CD4-positive, alpha-beta memory T cell (primary cell): Measurements from ENCODE around the gene HSD17B14. TPM values are rescaled to one million over a fixed set of nuclear protein-coding genes. Genes with fewer than 3 reads are reported as not detected.
"Not testable (repeated sequence)": the region's sequence is repeated elsewhere in the genome, so short reads cannot be mapped to it uniquely, and the experiment has no call there.

Experiments used
- CTCF ChIA-PET: fragments of 350-600 bp; sonication (Branson Sonifier 250); formaldehyde crosslinking; loops from one replicate; lab custom pipeline; 2021; ENCODE audit warnings: inconsistent platforms; ENCODE audit not compliant: partially characterized antibody; lab: Charles Lee
- POLR2A ChIA-PET: fragments of 350-600 bp; sonication (Branson Sonifier 250); formaldehyde crosslinking; loops from one replicate; lab custom pipeline; 2021; ENCODE audit not compliant: partially characterized antibody; lab: Charles Lee
- DNase-seq, 5 donors: peaks; one replicate each; pipeline versions ENCODE4 v3.0.0 to v3.0.0-alpha.2; 2020 to 2022; ENCODE audit warnings: mixed read lengths in 1 of 5
- H3K27ac ChIP-seq: one replicate; pipeline ENCODE4 v1.7.0; 2013; ENCODE audit warnings: low read depth, low read length
- H3K27me3 ChIP-seq: 2 replicates; pipeline ENCODE4 v1.7.0; 2013; ENCODE audit warnings: mild to moderate bottlenecking, low read length, moderate library complexity; ENCODE audit not compliant: insufficient read depth
- H3K36me3 ChIP-seq: 2 replicates; pipeline ENCODE4 v1.7.0; 2013; ENCODE audit warnings: mild to moderate bottlenecking, low read length, moderate library complexity; ENCODE audit not compliant: insufficient read depth
- H3K4me1 ChIP-seq: 2 replicates; pipeline ENCODE4 v1.7.0; 2013; ENCODE audit warnings: mild to moderate bottlenecking, low read length, moderate library complexity; ENCODE audit not compliant: insufficient read depth
- H3K4me3 ChIP-seq, 2 donors: one replicate each; pipeline ENCODE4 v1.7.0; 2013; ENCODE audit warnings: low read length in 2 of 2, mild to moderate bottlenecking in 1 of 2
- H3K9me3 ChIP-seq, 2 donors: one replicate each; pipeline ENCODE4 v1.7.0; 2013; ENCODE audit warnings: low read length in 2 of 2, control low read depth in 1 of 2; ENCODE audit not compliant: control insufficient read depth in 1 of 2
- H3K27ac Mint-ChIP-seq, 7 donors: one replicate each; pipeline ENCODE4 v1.8.0; 2020 to 2021; ENCODE audit warnings: mixed read lengths in 7 of 7, mild to moderate bottlenecking in 6 of 7, inconsistent platforms in 3 of 7, moderate library complexity in 3 of 7
- H3K27me3 Mint-ChIP-seq, 2 donors: one replicate each; pipeline ENCODE4 v1.8.0; 2020 to 2021; ENCODE audit warnings: mixed read lengths in 2 of 2
- H3K36me3 Mint-ChIP-seq, 2 donors: one replicate each; pipeline ENCODE4 v1.8.0; 2020 to 2021; ENCODE audit warnings: mixed read lengths in 2 of 2, inconsistent platforms in 1 of 2, mild to moderate bottlenecking in 1 of 2
- H3K4me1 Mint-ChIP-seq, 4 donors: one replicate each; pipeline ENCODE4 v1.8.0; 2020 to 2021; ENCODE audit warnings: mixed read lengths in 4 of 4, mild to moderate bottlenecking in 1 of 4
- H3K4me3 Mint-ChIP-seq, 8 donors: one replicate each; pipeline ENCODE4 v1.8.0; 2020 to 2021; ENCODE audit warnings: mixed read lengths in 8 of 8, mild to moderate bottlenecking in 7 of 8, moderate library complexity in 6 of 8, inconsistent platforms in 3 of 8
- H3K9me3 Mint-ChIP-seq, 8 donors: one replicate each; pipeline ENCODE4 v1.8.0; 2020 to 2021; ENCODE audit warnings: mixed read lengths in 8 of 8, mild to moderate bottlenecking in 5 of 8, inconsistent platforms in 3 of 8, moderate library complexity in 1 of 8
- intact Hi-C: fragments of 100-400 bp; cut with micrococcal nuclease; formaldehyde crosslinking; loops from one replicate; pipeline ENCODE4 v1.15.1; 2023
- polyA plus RNA-seq, 2 donors: library from polyadenylated mRNA; unstranded; fragments of 300-500 nt; fragmentation: Illumina TruSeq; gene quantifications; one replicate each; pipeline ENCODE4 v1.2.3, GENCODE V29; 2021
- total RNA-seq, 2 experiments: library from RNA; stranded (reverse); gene quantifications; one replicate each; pipeline ENCODE4 v1.2.3, GENCODE V29; 2021

Gene HSD17B14
- total and polyA plus RNA-seq, 4 experiments from 2014 or later = 0.32 to 1.1 (median 0.55) TPM

GRCh38 chr19:48856921-48857320 lies 20.6 kb upstream of the HSD17B14 start:
- CTCF ChIA-PET = interaction anchor here (0.8 kb wide), 1 partner anchor 114 kb away, joined by 3 read pairs; no protein-coding TSS in a partner anchor

DNA sequence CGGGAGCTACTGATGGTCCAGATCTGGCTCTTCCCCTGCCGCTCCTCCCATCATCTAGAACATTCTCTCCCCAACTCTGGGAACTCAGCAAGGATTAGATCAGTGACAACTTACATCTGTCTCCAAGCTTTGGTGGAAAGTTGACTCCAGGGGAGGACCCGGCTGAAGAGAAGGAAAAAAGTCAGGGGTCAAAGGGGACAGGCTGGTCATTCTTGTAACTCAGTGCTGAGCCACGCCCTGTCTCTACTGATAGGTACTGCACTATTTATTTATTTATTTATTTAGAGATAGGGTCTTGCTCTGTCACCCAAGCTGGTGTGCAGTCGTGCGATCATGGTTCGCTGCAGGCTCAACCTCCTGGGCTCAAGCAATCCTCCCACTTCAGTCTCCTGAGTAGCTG lies 17.8 kb upstream of the HSD17B14 start:
- no peak overlapping the region for H3K4me3 Mint-ChIP-seq
- no peaks in the 10 kb centered on the region for H3K36me3 Mint-ChIP-seq
- intact Hi-C loops = loop anchor here (10.0 kb wide), 1 partner anchor 51 kb away; the partner anchor contains the start of gene NUCB1
- Histone ChIP-seq H3K9me3 (no peaks in the 10 kb centered on the region), H3K4me3 (no peak overlapping the region), H3K36me3 (no peaks in the 10 kb centered on the region), H3K4me1 (peaks cover 7% of the 10 kb centered on the region), H3K27me3 (no peaks in the 10 kb centered on the region), H3K27ac (no peak overlapping the region)
- H3K4me1 Mint-ChIP-seq = peaks cover under 1 to 6% (median 1%) of the 10 kb centered on the region in 4 donors
- no peak overlapping the region for H3K27ac Mint-ChIP-seq
- H3K27me3 Mint-ChIP-seq = no peaks in the 10 kb centered on the region
- DNase-seq = no peak
- ChIA-PET POLR2A (no interaction called here), CTCF (interaction anchor here (0.9 to 3.4 kb wide), 2 partner anchors 11 to 66 kb away, joined by 3 to 13 read pairs; no protein-coding TSS in a partner anchor)
- no peaks in the 10 kb centered on the region for H3K9me3 Mint-ChIP-seq

More at GRCh38 chr19:48856921-48857320, 20.6 kb upstream of the HSD17B14 start:
- Mint-ChIP-seq H3K27me3 (no peaks in the 10 kb centered on the region), H3K27ac (no peak overlapping the region), H3K9me3 (no peaks in the 10 kb centered on the region), H3K4me1 (peaks cover 2 to 10% (median 6%) of the 10 kb centered on the region in 4 donors), H3K36me3 (no peaks in the 10 kb centered on the region), H3K4me3 (no peak overlapping the region)
- DNase-seq = no peak
- Histone ChIP-seq H3K27me3 (no peaks in the 10 kb centered on the region), H3K27ac (no peak overlapping the region), H3K36me3 (no peaks in the 10 kb centered on the region), H3K9me3 (no peaks in the 10 kb centered on the region), H3K4me1 (peaks cover 14% of the 10 kb centered on the region), H3K4me3 (no peak overlapping the region)
- intact Hi-C loops = loop anchor here (10.0 kb wide), 1 partner anchor 48 kb away; the partner anchor contains the start of gene NUCB1
- POLR2A ChIA-PET = no interaction called here

- Histone ChIP-seq H3K4me3 (no peak overlapping the region), H3K9me3 (no peaks in the 10 kb centered on the region), H3K4me1 (peaks cover 1% of the 10 kb centered on the region), H3K36me3 (no peaks in the 10 kb centered on the region), H3K27me3 (no peaks in the 10 kb centered on the region), H3K27ac (no peak overlapping the region)
- Mint-ChIP-seq H3K9me3 (no peaks in the 10 kb centered on the region), H3K27me3 (no peaks in the 10 kb centered on the region), H3K4me1 (peaks cover 0 to under 1% (median 0%) of the 10 kb centered on the region in 4 donors), H3K27ac (no peak overlapping the region), H3K4me3 (no peak overlapping the region), H3K36me3 (no peaks in the 10 kb centered on the region)
- intact Hi-C loops = loop anchor here (10.0 kb wide), 1 partner anchor 51 kb away; the partner anchor contains the start of gene NUCB1
- DNase-seq = no peak
- POLR2A ChIA-PET = no interaction called here
- CTCF ChIA-PET = interaction anchor here (0.9 to 3.4 kb wide), 4 partner anchors 10 to 146 kb away, joined by 3 to 13 read pairs (median 3); no protein-coding TSS in a partner anchor
Observed at GRCh38 chr19:48853483-48853882, 17.2 kb upstream of the HSD17B14 start.

GRCh38 chr19:48852292-48852691 lies 16.0 kb upstream of the HSD17B14 start:
- Mint-ChIP-seq H3K9me3 (no peaks in the 10 kb centered on the region), H3K27ac (no peak overlapping the region), H3K27me3 (no peaks in the 10 kb centered on the region), H3K36me3 (no peaks in the 10 kb centered on the region), H3K4me3 (no peak overlapping the region), H3K4me1 (no peaks in the 10 kb centered on the region)
- CTCF ChIA-PET = interaction anchor here (1.1 to 1.5 kb wide), 3 partner anchors 9 to 147 kb away, joined by 3 read pairs; partner anchors contain the start of gene HSD17B14
- Histone ChIP-seq H3K36me3 (no peaks in the 10 kb centered on the region), H3K27ac (no peak overlapping the region), H3K4me3 (no peak overlapping the region), H3K9me3 (no peaks in the 10 kb centered on the region), H3K4me1 (no peaks in the 10 kb centered on the region), H3K27me3 (no peaks in the 10 kb centered on the region)
- no peak for DNase-seq
- POLR2A ChIA-PET = no interaction called here
- intact Hi-C loops = loop anchor here (10.0 kb wide), 1 partner anchor 53 kb away; the partner anchor contains the start of gene NUCB1

DNA sequence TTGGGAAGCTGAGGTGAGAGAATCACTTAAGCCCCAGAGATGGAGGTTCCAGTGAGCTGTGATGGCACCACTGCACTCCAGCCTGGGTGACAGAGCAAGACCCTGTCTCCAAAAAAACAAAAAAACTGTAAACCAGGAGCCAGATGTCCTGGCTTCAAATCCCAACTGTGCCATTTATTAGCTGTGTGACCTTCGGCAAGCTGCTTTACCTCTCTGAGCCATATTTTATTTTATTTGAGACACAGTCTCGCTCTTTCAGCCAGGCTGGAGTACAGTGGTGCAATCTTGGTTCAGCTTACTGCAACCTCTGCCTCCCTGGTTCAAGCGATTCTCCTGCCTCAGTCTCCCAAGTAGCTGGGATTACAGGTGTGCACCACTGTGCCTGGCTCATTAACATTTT lies 10.4 kb upstream of the HSD17B14 start:
- H3K9me3 ChIP-seq, H3K36me3 ChIP-seq, H3K4me1 Mint-ChIP-seq, H3K27ac Mint-ChIP-seq, CTCF ChIA-PET, H3K9me3 Mint-ChIP-seq, H3K4me1 ChIP-seq, POLR2A ChIA-PET, intact Hi-C loops, H3K36me3 Mint-ChIP-seq, H3K27me3 Mint-ChIP-seq, H3K27me3 ChIP-seq, H3K27ac ChIP-seq, DNase-seq, H3K4me3 Mint-ChIP-seq, H3K4me3 ChIP-seq: not testable (repeated sequence)

- no peak for DNase-seq
- intact Hi-C loops = no loop called here
- Histone ChIP-seq H3K27me3 (no peaks in the 10 kb centered on the region), H3K9me3 (no peaks in the 10 kb centered on the region), H3K4me3 (no peak overlapping the region), H3K4me1 (no peaks in the 10 kb centered on the region), H3K27ac (no peak overlapping the region), H3K36me3 (no peaks in the 10 kb centered on the region)
- Mint-ChIP-seq H3K27me3 (no peaks in the 10 kb centered on the region), H3K9me3 (no peaks in the 10 kb centered on the region), H3K36me3 (no peaks in the 10 kb centered on the region), H3K27ac (no peak overlapping the region), H3K4me3 (no peak overlapping the region), H3K4me1 (peaks cover 0 to 2% (median under 1%) of the 10 kb centered on the region in 4 donors)
- POLR2A ChIA-PET = interaction anchor here (0.6 kb wide), 1 partner anchor 21 kb away, joined by 3 read pairs; no protein-coding TSS in a partner anchor
- CTCF ChIA-PET = interaction anchor here (1.5 to 6.7 kb wide), 5 partner anchors 9 to 148 kb away, joined by 4 to 140 read pairs (median 14); partner anchors contain the start of genes HSD17B14 and RUVBL2
Observed at GRCh38 chr19:48845384-48845783, 9.1 kb upstream of the HSD17B14 start.

GRCh38 chr19:48844472-48844871 lies 8.2 kb upstream of the HSD17B14 start:
- Mint-ChIP-seq H3K27ac (peak overlapping the region in 1 of 7 donors; percentile 57), H3K27me3 (no peaks in the 10 kb centered on the region), H3K36me3 (no peaks in the 10 kb centered on the region), H3K4me1 (peaks cover 0 to 2% (median under 1%) of the 10 kb centered on the region in 4 donors), H3K9me3 (no peaks in the 10 kb centered on the region), H3K4me3 (no peak overlapping the region)
- Histone ChIP-seq H3K4me1 (no peaks in the 10 kb centered on the region), H3K9me3 (no peaks in the 10 kb centered on the region), H3K36me3 (no peaks in the 10 kb centered on the region), H3K4me3 (no peak overlapping the region), H3K27me3 (no peaks in the 10 kb centered on the region), H3K27ac (no peak overlapping the region)
- DNase-seq = no peak
- intact Hi-C loops = no loop called here
- POLR2A ChIA-PET = interaction anchor here (2.8 kb wide), 1 partner anchor 122 kb away, joined by 11 read pairs; the partner anchor contains the start of gene FTL
- CTCF ChIA-PET = interaction anchor here (0.6 to 6.7 kb wide), 10 partner anchors 9 to 736 kb away, joined by 3 to 140 read pairs (median 4); partner anchors contain the start of genes HSD17B14, PPP1R15A and RUVBL2
